Left lung (tissue), 10 donors: Measurements from ENCODE around the gene OR51B4. TPM values are rescaled to one million over a fixed set of nuclear protein-coding genes. Genes with fewer than 3 reads are reported as not detected.

Source experiments
- ATAC-seq: fragments of 200-7000 bp; cut with Tn5 transposase; one replicate; pipeline ENCODE4 v1.9.1; 2020; ENCODE audit warnings: moderate library complexity
- DNase-seq, 4 donors: peaks; one replicate each; pipeline ENCODE4 v3.0.0-alpha.2; 2013 to 2020
- H3K27ac ChIP-seq, 2 donors: fragments of 200-600 bp; sonication (generic) in 1 of 2; one replicate each; pipeline versions ENCODE4 v1.5.0 to v1.8.0; 2020 to 2021
- H3K27me3 ChIP-seq, 2 donors: fragments of 200-600 bp; sonication (generic) in 1 of 2; one replicate each; pipeline versions ENCODE4 v1.5.0 to v1.8.0; 2020 to 2021
- H3K36me3 ChIP-seq, 2 donors: fragments of 200-600 bp; sonication (generic) in 1 of 2; one replicate each; pipeline versions ENCODE4 v1.5.0 to v1.8.0; 2020 to 2021
- H3K4me1 ChIP-seq, 2 donors: fragments of 200-600 bp; one replicate each; pipeline ENCODE4 v1.8.0; 2021
- H3K4me3 ChIP-seq, 2 donors: fragments of 200-600 bp; sonication (generic) in 1 of 2; one replicate each; pipeline versions ENCODE4 v1.5.0 to v1.8.0; 2020 to 2021; ENCODE audit warnings: mild to moderate bottlenecking in 1 of 2
- H3K9me3 ChIP-seq, 2 donors: fragments of 200-600 bp; sonication (generic) in 1 of 2; one replicate each; pipeline versions ENCODE4 v1.5.0 to v1.8.0; 2020 to 2021
- CTCF ChIP-seq, 2 donors: fragments of 200-600 bp; sonication (generic) in 1 of 2; IDR thresholded peaks; one replicate each; pipeline versions ENCODE4 v1.5.0 to v1.8.0; 2021; ENCODE audit warnings: antibody characterized with exemption in 2 of 2
- intact Hi-C, 2 donors: fragments of 100-400 bp; cut with DNase I; formaldehyde crosslinking; loops; one replicate each; pipeline versions ENCODE4 v1.11.2 to v1.14.2; 2022
- polyA plus RNA-seq, 6 donors: library from polyadenylated mRNA; unstranded; fragments of 120-200 nt; gene quantifications; one replicate each; pipeline ENCODE4 v1.2.1, GENCODE V29; 2013; ENCODE audit not compliant: insufficient read length in 6 of 6
- total RNA-seq, 2 donors: library from RNA; stranded (reverse); fragmentation: NEBNext Ultra II Directional; extraction: Animal tissue kit (Norgen Biotek cat#: 25700); gene quantifications; one replicate each; pipeline ENCODE4 v1.2.1, GENCODE V29; 2021
- donor health status: DM: no; HTN: yes; CAD: no.
- donor health status: DM: no; HTN: no; CAD: no.

The OR51B4 gene
- total and polyA plus RNA-seq, 8 donors = 0.35 to 0.58 (median 0.53) TPM; not detected in 3

- intact Hi-C loops = no loop called here
- Histone ChIP-seq H3K27me3 (no peaks in the 10 kb centered on the region), H3K27ac (no peak overlapping the region), H3K4me1 (no peaks in the 10 kb centered on the region), H3K9me3 (no peaks in the 10 kb centered on the region), H3K4me3 (no peak overlapping the region), H3K36me3 (no peaks in the 10 kb centered on the region)
- TF ChIP-seq CTCF (IDR thresholded peaks at IDR 0.05) = no peak
- ATAC-seq (no peak), DNase-seq (no peak)
These were observed 49.4 kb downstream of the OR51B4 start for GRCh38 chr11:5252192-5252918.

- Histone ChIP-seq H3K27me3 (no peaks in the 10 kb centered on the region), H3K4me3 (no peak overlapping the region), H3K9me3 (no peaks in the 10 kb centered on the region), H3K4me1 (no peaks in the 10 kb centered on the region), H3K36me3 (no peaks in the 10 kb centered on the region), H3K27ac (no peak overlapping the region)
- no peak for TF ChIP-seq CTCF (IDR thresholded peaks at IDR 0.05)
- ATAC-seq (no peak), DNase-seq (no peak)
- intact Hi-C loops = no loop called here
These were observed 50.0 kb downstream of the OR51B4 start for GRCh38 chr11:5251746-5252145.

Other genes starting within 250 kb of the OR51B4 start
- gene OR52E2, start 242.3 kb downstream of the OR51B4 start, total RNA-seq = not detected
- not detected for gene OR52E2, start 242.3 kb downstream of the OR51B4 start, polyA plus RNA-seq
- gene OR52E1, start 232.4 kb downstream of the OR51B4 start, total RNA-seq = not detected
- gene OR52E1, start 232.4 kb downstream of the OR51B4 start, polyA plus RNA-seq = not detected
- not detected for gene OR52A5, start 163.6 kb downstream of the OR51B4 start, total RNA-seq
- gene OR52A5, start 163.6 kb downstream of the OR51B4 start, polyA plus RNA-seq = not detected
- not detected for gene OR52A1, start 147.2 kb downstream of the OR51B4 start, total RNA-seq
- under 1 TPM; 0.02 to 0.03 (median 0.03) TPM for gene OR52A1, start 147.2 kb downstream of the OR51B4 start, polyA plus RNA-seq
- not detected for gene OR51V1, start 101.3 kb downstream of the OR51B4 start, total RNA-seq
- not detected for gene OR51V1, start 101.3 kb downstream of the OR51B4 start, polyA plus RNA-seq
- 100 to 1,000 TPM; 247 to 273 TPM for gene HBB, start 74.9 kb downstream of the OR51B4 start, total RNA-seq
- 100 to 1,000 TPM; 137 to 967 (median 304) TPM for gene HBB, start 74.9 kb downstream of the OR51B4 start, polyA plus RNA-seq
- under 1 TPM in 1 of 2 donors, not detected in 1; 0.82 TPM for gene HBD, start 67.5 kb downstream of the OR51B4 start, total RNA-seq
- 1 to 10 TPM in 3 of 6 donors, under 1 TPM in 3; 0.44 to 1.2 (median 0.96) TPM for gene HBD, start 67.5 kb downstream of the OR51B4 start, polyA plus RNA-seq
- gene HBG1, start 52.1 kb downstream of the OR51B4 start, total RNA-seq = not detected
- 1,000 to 10,000 TPM in 3 of 6 donors, 10 to 100 TPM in 1, 1 to 10 TPM in 2; 3.5 to 2,797 (median 512) TPM for gene HBG1, start 52.1 kb downstream of the OR51B4 start, polyA plus RNA-seq
- not detected for gene HBG2, start 47.2 kb downstream of the OR51B4 start, total RNA-seq
- 1,000 to 10,000 TPM; 1,963 to 7,853 (median 3,552) TPM for gene HBG2, start 47.2 kb downstream of the OR51B4 start, polyA plus RNA-seq
- gene HBE1, start 32.0 kb downstream of the OR51B4 start, total RNA-seq = not detected
- gene HBE1, start 32.0 kb downstream of the OR51B4 start, polyA plus RNA-seq = 10 to 100 TPM in 3 of 6 donors, 1 to 10 TPM in 3; 4.2 to 41.6 (median 16.3) TPM
- not detected for gene OR51B2, start 22.4 kb upstream of the OR51B4 start, total RNA-seq
- under 1 TPM in 1 of 6 donors, not detected in 5; 0.23 TPM for gene OR51B2, start 22.4 kb upstream of the OR51B4 start, polyA plus RNA-seq
- under 1 TPM; 0.29 to 0.41 TPM for gene OR51B5, start 41.6 kb upstream of the OR51B4 start, total RNA-seq
- under 1 TPM; 0.41 to 0.87 (median 0.71) TPM for gene OR51B5, start 41.6 kb upstream of the OR51B4 start, polyA plus RNA-seq
- gene OR51B6, start 49.6 kb upstream of the OR51B4 start, total RNA-seq = not detected
- under 1 TPM in 1 of 6 donors, not detected in 5; 0.14 TPM for gene OR51B6, start 49.6 kb upstream of the OR51B4 start, polyA plus RNA-seq
- not detected for gene OR51M1, start 81.9 kb upstream of the OR51B4 start, total RNA-seq
- gene OR51M1, start 81.9 kb upstream of the OR51B4 start, polyA plus RNA-seq = under 1 TPM in 4 of 6 donors, not detected in 2; 0.06 to 0.24 (median 0.08) TPM
- gene OR51Q1, start 120.2 kb upstream of the OR51B4 start, total RNA-seq = not detected
- not detected for gene OR51Q1, start 120.2 kb upstream of the OR51B4 start, polyA plus RNA-seq
- gene OR51I1, start 139.6 kb upstream of the OR51B4 start, total RNA-seq = not detected
- not detected for gene OR51I1, start 139.6 kb upstream of the OR51B4 start, polyA plus RNA-seq
- gene OR51I2, start 147.4 kb upstream of the OR51B4 start, total RNA-seq = not detected
- under 1 TPM in 2 of 6 donors, not detected in 4; 0.04 to 0.07 TPM for gene OR51I2, start 147.4 kb upstream of the OR51B4 start, polyA plus RNA-seq
- not detected for gene OR52D1, start 186.7 kb upstream of the OR51B4 start, total RNA-seq
- under 1 TPM in 2 of 6 donors, not detected in 4; 0.13 to 0.18 TPM for gene OR52D1, start 186.7 kb upstream of the OR51B4 start, polyA plus RNA-seq
- under 1 TPM; 0.23 to 0.37 TPM for gene UBQLN3, start 208.0 kb upstream of the OR51B4 start, total RNA-seq
- gene UBQLN3, start 208.0 kb upstream of the OR51B4 start, polyA plus RNA-seq = under 1 TPM in 1 of 6 donors, not detected in 5; 0.06 TPM
- gene UBQLNL, start 214.8 kb upstream of the OR51B4 start, total RNA-seq = under 1 TPM; 0.50 to 0.67 TPM
- gene UBQLNL, start 214.8 kb upstream of the OR51B4 start, polyA plus RNA-seq = 1 to 10 TPM; 1.2 to 2.2 (median 1.7) TPM
- under 1 TPM; 0.32 to 0.45 TPM for gene OR52H1, start 246.6 kb upstream of the OR51B4 start, total RNA-seq
- gene OR52H1, start 246.6 kb upstream of the OR51B4 start, polyA plus RNA-seq = under 1 TPM in 3 of 6 donors, not detected in 3; 0.20 to 0.26 (median 0.20) TPM